DMS 273 (cell line): ENCODE results near the gene ANTXR2.
A peak's percentile ranks its signal among the peaks of the same experiment; 100 is the strongest.
"Not testable (repeated sequence)": the region's sequence is repeated elsewhere in the genome, so short reads cannot be mapped to it uniquely, and the experiment has no call there.

Experiments
- DNase-seq: peaks from one replicate; lab custom pipeline; 2025; ENCODE audit not compliant: unreplicated experiment; lab: John Stamatoyannopoulos, UW

Gene ANTXR2

GRCh38 chr4:80072744-80073472 is at the start of gene ANTXR2:
Gene ANTXR2 (minus strand): TSS chr4:80073229. CDS start chr4:80072560, 669 bp downstream.
- peak; percentile 87 for DNase-seq

- DNase-seq, result not testable (repeated sequence)
Observed at GRCh38 chr4:80121815-80122214, 48.8 kb upstream of the ANTXR2 start.

GRCh38 chr4:80119620-80120019 is 46.6 kb upstream of the ANTXR2 start:
- DNase-seq, result not testable (repeated sequence)

DNA sequence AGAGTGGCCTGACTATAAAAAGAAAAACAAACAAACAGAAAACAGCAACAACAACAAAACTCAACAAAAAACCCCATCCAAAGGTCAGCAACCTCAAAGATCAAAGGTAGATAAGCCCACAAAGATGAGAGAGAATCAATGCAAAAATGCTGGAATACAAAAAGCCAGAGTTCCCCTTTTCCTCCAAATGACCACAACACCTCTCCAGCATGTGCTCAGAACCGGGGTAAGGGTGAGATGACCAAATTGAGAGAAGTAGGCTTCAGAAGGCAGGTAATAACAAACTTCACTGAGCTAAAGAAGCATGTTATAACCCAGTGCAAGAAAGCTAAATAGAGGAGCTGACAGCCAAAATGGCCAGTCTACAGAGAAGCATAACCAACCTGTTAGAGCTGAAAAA is 43.5 kb upstream of the ANTXR2 start:
- DNase-seq, result no peak

DNA sequence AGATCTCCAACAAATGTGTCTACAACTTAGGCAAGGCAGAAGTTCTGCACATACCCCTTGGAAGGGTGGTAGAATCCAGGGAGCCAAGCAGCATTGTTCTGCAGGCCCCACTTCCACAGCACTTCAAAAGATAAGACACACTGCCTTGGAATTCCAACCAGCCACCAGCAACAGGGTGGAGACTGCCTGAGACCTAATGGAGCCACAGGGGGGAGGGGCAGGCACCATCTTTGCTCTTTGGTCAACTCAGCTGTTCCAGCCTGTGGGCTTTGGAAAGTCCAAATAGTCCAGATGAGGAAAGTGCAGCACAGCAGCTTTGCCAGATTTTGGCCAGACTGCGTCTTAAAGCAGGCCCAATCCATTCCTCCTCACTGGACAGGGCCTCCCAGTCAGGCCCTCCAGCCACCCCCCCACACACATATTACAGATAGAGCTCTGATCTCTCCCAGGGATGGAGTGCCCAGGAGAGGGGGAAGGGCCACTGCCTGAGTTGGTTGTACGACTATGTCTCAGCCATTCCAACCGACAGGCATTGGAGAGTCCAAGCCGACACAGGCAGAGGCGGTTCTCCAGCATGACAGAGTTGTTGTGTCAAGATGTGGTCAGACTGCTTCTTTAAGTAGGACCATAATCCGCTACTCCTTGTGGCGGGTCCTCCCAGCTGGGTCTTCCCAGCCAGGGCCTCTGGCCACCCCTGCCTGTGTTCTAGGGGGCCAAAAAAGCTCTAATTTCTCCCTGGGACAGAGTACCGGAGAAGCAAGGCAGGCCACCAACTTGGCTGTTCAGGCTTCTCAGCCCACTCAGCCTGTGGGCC is 42.5 kb upstream of the ANTXR2 start:
- DNase-seq, result no peak

- no peak for DNase-seq
Observed at GRCh38 chr4:80114732-80115265, 41.8 kb upstream of the ANTXR2 start.

- no peak for DNase-seq
Observed at GRCh38 chr4:80113615-80114014, 40.6 kb upstream of the ANTXR2 start.

DNA sequence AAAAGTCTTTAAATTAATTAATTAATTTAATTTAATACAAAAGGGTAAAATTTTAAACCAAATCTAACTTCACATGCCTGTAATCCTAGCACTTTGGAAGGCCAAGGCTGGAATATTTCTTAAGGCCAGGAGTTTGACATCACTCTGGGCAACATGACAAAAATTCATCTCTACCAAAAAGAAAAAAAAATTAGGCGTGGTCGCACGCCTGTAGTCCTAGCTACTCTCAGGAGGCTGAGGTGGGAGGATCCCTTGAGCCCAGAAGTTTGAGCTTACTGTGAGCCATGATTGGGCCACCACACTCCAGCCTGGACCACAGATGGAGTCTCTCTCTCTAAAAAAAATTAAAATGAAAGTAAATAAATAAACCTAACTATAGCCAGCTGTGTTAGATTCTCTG is 39.2 kb upstream of the ANTXR2 start:
- DNase-seq, result no peak

GRCh38 chr4:80111276-80111675 is 38.2 kb upstream of the ANTXR2 start:
- no peak for DNase-seq

GRCh38 chr4:80107374-80107773 is 34.3 kb upstream of the ANTXR2 start:
- DNase-seq, result no peak

- no peak for DNase-seq
Observed at GRCh38 chr4:80104927-80105326, 31.9 kb upstream of the ANTXR2 start.

GRCh38 chr4:80103629-80104028 is 30.6 kb upstream of the ANTXR2 start:
- DNase-seq, result peak; percentile 51

- no peak for DNase-seq
Observed at GRCh38 chr4:80101792-80102116, 28.7 kb upstream of the ANTXR2 start.

- no peak for DNase-seq
Observed at GRCh38 chr4:80101071-80101791, 28.2 kb upstream of the ANTXR2 start.

- no peak for DNase-seq
Observed at GRCh38 chr4:80099671-80100070, 26.6 kb upstream of the ANTXR2 start.

- DNase-seq, result no peak
Observed at GRCh38 chr4:80098635-80099034, 25.6 kb upstream of the ANTXR2 start.

- peak; percentile 68 for DNase-seq
Observed at GRCh38 chr4:80097400-80098177, 24.6 kb upstream of the ANTXR2 start.

DNA sequence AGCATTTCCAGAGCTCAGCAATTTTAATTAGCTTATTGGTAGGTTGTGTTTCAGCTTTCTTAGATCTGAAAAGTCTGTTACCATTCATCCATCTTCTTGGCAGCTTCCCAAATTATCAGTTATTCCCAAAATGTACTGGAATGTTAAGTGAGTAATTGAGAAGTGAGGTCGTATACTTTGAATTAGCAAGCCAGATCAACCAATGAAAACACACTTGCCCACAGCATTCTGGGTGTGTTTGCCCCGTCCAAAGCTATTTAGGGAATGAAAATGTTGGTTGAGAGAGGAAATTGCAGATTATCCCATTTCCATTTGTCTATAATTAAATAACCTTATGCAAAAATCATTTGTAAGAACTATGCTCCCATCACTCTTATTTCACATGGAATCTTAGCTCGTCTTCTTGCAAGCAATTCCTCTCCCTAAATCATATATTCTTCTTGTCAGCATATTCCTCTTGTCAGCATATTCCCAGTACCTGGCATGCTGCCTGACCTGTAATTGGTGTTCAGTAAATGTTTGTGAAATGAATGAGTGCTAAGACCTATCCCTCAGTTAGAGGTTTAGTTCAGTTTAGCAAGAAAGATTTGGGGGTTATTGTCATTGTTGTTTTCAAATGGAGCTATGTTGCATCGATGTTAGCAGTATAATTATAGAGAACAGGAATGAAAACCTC is 23.3 kb upstream of the ANTXR2 start:
- DNase-seq, result peak; percentile 11

- peak; percentile 59 for DNase-seq
Observed at GRCh38 chr4:80094191-80094590, 21.2 kb upstream of the ANTXR2 start.

DNA sequence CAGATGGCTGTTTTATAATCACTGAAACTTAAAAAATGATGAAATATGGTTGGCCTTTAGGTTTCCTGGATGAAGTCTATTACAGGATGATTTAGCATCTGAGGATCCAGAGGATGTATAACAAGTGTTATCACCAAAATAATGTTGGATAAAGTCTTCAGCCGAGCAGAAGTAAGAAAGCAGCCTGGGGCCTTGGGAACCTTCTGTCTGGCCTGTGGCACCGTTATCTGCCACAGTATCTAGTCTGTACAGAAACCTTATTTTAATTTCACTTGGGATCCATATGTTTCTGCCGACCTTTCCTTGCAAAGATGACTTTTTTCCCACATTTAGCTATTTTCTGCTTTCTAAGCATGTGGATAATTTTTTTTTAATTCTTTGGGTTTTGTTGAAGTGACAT is 20.5 kb upstream of the ANTXR2 start:
- peak; percentile 38 for DNase-seq
